HG03159 (cell line): ENCODE results near the gene NFRKB.
A peak's percentile ranks its signal among the peaks of the same experiment; 100 is the strongest.

Source experiments
- ATAC-seq: cut with Tn5 transposase; IDR thresholded peaks from one replicate; pipeline ENCODE4 v1.9.1; 2021; ENCODE audit warnings: mild to moderate bottlenecking, moderate library complexity; ENCODE audit not compliant: unreplicated experiment

NFRKB gene

GRCh38 chr11:129895126-129896041 is at the start of gene NFRKB:
Gene NFRKB, minus strand, starts transcription at chr11:129895578. Its CDS starts 2,729 bp downstream, at chr11:129892849.
- peak; percentile 96 for ATAC-seq

- no peak for ATAC-seq
These were observed 49.3 kb upstream of the NFRKB start for GRCh38 chr11:129944696-129945095.

GRCh38 chr11:129943036-129943435 is 47.7 kb upstream of the NFRKB start:
- ATAC-seq = no peak

GRCh38 chr11:129939510-129939909 is 44.1 kb upstream of the NFRKB start:
- no peak for ATAC-seq

- no peak for ATAC-seq
These were observed 43.4 kb upstream of the NFRKB start for GRCh38 chr11:129938764-129939163.

- ATAC-seq = no peak
These were observed 42.3 kb upstream of the NFRKB start for GRCh38 chr11:129937592-129938238.

- ATAC-seq = no peak
These were observed 40.3 kb upstream of the NFRKB start for GRCh38 chr11:129935723-129936122.

- no peak for ATAC-seq
These were observed 38.5 kb upstream of the NFRKB start for GRCh38 chr11:129933891-129934290.

GRCh38 chr11:129933262-129933661 is 37.9 kb upstream of the NFRKB start:
- ATAC-seq = no peak

- ATAC-seq = no peak
These were observed 37.1 kb upstream of the NFRKB start for GRCh38 chr11:129932381-129933067.

GRCh38 chr11:129930743-129931142 is 35.4 kb upstream of the NFRKB start:
- ATAC-seq = no peak

GRCh38 chr11:129930296-129930695 is 34.9 kb upstream of the NFRKB start:
- no peak for ATAC-seq

- ATAC-seq = no peak
These were observed 34.3 kb upstream of the NFRKB start for GRCh38 chr11:129929721-129930120.

GRCh38 chr11:129928923-129929692 is 33.7 kb upstream of the NFRKB start:
- no peak for ATAC-seq

- no peak for ATAC-seq
These were observed 27.3 kb upstream of the NFRKB start for GRCh38 chr11:129922674-129923073.

GRCh38 chr11:129918361-129918760 is 23.0 kb upstream of the NFRKB start:
- no peak for ATAC-seq

GRCh38 chr11:129917231-129917630 is 21.9 kb upstream of the NFRKB start:
- no peak for ATAC-seq

- no peak for ATAC-seq
These were observed 15.9 kb upstream of the NFRKB start for GRCh38 chr11:129911298-129911697.

- no peak for ATAC-seq
These were observed 15.0 kb upstream of the NFRKB start for GRCh38 chr11:129910360-129910759.

- ATAC-seq = no peak
These were observed 10.0 kb upstream of the NFRKB start for GRCh38 chr11:129905402-129905801.

- ATAC-seq = no peak
These were observed 684 bp upstream of the NFRKB start for GRCh38 chr11:129896062-129896461.
